Astrocyte of the cerebellum (primary cell): ENCODE measurements around the gene RNF144A.

Experiments used
- DNase-seq: peaks from one replicate; pipeline ENCODE4 v3.0.0-alpha.2; 2011; ENCODE audit warnings: low read depth
- H3K4me3 ChIP-seq: 2 replicates; pipeline ENCODE4 v1.5.1; 2011; ENCODE audit warnings: mild to moderate bottlenecking, low read depth, low read length, moderate library complexity
- in situ Hi-C: cut with HindIII; loops from 2 replicates; pipeline ENCODE4 v1.10.0; 2017; ENCODE audit warnings: low sequenced_read_pairs
- TF ChIP-seq, protein P1 (sequence below): IDR thresholded peaks from 2 replicates; pipeline ENCODE4 v1.5.1; 2012; ENCODE audit warnings: low read length, low read depth, moderate library complexity, mild to moderate bottlenecking; ENCODE audit errors: missing control alignments

RNF144A gene

DNA sequence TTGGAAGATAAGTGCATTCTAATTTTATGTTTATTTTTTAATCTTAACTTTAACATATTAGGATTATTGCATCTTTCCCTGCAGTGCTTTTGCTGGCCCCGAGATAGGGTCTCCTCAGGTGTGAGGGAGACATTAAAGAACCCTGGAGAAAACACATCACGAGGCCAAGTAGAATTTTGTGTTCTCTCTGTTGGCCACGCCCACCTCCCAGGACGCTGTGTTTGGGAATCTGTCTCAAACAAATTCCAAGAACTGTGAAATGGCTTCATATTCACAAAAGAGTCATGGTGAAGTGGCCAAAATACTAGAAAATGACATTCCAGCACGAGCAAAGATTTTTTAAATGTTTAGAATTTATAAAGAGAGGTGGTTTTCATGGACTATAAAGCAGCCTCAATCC lies 27.3 kb downstream of the RNF144A start:
- TF ChIP-seq, protein P1, sequence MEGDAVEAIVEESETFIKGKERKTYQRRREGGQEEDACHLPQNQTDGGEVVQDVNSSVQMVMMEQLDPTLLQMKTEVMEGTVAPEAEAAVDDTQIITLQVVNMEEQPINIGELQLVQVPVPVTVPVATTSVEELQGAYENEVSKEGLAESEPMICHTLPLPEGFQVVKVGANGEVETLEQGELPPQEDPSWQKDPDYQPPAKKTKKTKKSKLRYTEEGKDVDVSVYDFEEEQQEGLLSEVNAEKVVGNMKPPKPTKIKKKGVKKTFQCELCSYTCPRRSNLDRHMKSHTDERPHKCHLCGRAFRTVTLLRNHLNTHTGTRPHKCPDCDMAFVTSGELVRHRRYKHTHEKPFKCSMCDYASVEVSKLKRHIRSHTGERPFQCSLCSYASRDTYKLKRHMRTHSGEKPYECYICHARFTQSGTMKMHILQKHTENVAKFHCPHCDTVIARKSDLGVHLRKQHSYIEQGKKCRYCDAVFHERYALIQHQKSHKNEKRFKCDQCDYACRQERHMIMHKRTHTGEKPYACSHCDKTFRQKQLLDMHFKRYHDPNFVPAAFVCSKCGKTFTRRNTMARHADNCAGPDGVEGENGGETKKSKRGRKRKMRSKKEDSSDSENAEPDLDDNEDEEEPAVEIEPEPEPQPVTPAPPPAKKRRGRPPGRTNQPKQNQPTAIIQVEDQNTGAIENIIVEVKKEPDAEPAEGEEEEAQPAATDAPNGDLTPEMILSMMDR, result no peak
- in situ Hi-C loops, result no loop called here
- no peak overlapping the region for H3K4me3 ChIP-seq
- DNase-seq, result no peak

DNA sequence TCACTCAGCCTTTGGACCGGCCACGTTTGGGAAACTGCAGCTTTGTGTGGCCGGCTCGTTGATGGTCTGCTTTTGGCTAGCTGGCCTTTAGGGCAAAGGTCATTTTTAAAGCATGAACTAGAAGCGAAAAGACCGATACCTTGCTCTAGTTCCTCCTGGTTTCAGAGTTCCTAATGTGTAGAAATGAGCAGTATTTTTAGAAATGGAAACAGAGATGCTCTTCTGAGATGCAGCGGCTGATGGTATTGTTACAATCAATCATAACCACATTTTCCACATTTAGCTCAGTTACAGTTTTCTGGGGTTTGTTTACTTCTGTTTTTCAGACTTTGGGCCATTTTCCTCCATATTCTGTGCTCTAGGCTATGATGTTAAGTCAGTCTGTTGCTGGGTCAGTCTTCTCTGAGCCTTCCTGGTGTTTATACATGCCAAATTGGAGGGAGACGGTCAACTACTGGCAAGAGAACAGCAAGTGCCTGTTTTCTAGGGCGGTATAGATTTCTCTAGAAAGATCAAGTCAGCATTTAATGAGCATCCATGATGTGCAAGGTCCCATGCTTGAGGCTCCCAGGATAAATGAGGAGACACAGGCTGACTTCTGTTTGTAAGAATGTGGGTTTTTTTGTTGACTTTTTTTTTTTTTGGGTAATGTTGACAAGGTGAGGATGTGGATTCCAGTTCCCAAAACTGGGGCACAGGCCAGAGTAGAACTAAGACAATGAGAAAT lies 28.0 kb downstream of the RNF144A start:
- DNase-seq, result no peak
- in situ Hi-C loops, result no loop called here
- TF ChIP-seq, protein P1, result no peak
- no peak overlapping the region for H3K4me3 ChIP-seq

DNA sequence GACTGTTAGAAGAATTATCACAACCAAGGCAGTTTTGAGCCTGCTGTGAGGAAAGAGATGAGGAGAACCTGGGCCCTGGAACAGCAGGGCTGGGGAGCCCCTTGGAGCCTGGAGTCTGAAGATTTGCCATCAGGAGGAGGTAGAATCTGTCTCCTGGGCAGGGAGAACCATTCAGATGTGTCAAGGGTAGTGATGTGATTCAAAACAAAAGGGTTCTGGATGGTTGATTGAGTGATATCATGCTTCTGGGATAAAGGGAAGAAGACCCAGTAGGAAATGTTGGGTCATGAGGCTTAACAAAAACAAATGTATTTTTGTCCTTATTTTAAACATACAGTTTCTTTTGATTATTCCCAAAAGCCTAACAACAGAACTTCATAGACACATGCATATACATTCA lies 28.6 kb downstream of the RNF144A start:
- no peak overlapping the region for H3K4me3 ChIP-seq
- TF ChIP-seq, protein P1, result no peak
- in situ Hi-C loops, result no loop called here
- DNase-seq, result no peak

DNA sequence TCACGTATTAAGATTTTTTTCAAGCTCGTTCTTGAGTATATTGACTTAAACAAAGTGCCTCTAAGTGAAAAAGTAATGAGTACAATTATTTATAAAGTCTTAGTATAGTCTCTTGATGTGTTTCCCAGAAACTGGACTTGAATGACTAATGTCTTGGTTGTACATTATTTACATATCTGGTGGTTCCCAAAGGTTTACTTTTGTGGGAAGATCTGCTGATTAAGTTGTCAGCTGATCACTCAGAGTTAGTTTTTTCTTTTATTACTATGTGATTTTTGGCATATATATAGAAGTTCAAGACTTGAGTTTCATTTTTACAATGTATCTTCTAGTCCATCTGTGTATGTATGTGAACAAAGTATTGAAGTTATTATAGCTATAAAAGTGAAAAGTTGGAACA lies 29.5 kb downstream of the RNF144A start:
- in situ Hi-C loops, result no loop called here
- TF ChIP-seq, protein P1, result no peak
- H3K4me3 ChIP-seq, result no peak overlapping the region
- peak; percentile 83 for DNase-seq

DNA sequence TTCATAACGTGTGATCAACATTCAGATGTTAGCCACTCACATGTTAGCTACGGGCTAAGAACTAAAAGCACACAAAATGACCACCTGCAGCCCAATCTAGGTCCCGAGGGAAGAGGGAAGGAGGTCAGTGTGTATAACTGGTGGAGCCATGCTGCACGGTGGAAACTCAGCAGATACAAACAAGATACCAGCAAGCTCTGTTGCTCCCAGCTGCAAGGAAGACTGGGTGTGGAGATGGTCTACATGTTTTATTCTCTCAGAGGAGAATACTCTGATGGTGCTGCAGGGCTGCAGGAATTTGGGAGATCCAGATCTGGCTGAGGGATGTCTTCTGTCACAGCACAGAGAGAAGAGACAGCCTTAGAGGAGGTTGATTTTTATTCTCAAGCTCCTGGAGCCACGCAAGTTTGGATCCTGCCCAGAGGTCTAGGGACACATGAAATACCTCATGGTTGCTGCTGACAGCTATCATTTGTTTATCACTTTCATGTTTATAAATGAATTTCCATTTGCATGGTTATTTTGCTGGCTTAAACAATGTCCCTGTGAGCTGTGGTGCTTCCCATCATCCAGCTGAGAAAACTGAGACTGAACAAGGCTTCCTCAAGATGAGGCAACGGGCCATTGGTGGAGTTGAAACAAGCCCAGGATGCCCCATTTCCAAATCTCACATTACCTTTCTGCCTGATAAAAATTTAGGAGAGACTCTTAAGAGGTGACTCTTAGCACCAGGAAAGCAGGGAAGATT lies 30.9 kb downstream of the RNF144A start:
- in situ Hi-C loops, result no loop called here
- no peak overlapping the region for H3K4me3 ChIP-seq
- TF ChIP-seq, protein P1, result no peak
- no peak for DNase-seq

DNA sequence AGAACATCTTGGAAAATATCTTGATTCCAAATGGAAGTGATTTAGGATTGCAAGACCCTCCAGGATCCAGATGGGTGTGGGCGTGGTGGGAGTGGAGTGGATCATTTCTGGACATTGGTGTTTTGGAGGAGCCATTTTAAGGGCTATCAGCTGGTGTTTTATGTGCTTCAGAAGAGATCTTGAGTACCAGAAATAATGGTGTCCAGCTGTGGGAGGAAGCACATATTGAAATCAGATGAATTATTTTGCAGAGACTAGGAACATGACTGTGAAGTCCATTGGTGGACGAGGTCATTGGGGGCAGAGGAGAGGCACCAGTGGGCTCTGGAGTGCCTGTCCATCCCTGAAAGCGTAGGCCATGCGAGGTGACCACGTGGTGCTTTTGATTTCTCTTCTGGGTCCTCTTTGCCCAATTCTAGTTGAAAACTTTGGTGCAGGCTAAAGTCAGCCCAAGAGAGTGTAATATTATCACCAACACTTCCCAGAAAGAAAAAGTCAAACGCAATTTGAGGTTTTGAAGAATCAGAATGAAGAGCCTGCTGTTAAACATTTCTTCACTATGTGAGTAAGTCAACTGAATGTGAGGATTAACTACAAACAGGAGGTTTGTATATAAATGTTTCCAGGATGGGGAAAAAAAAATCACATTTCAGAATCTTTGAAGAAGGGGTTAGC lies 31.6 kb downstream of the RNF144A start:
- TF ChIP-seq, protein P1, result no peak
- H3K4me3 ChIP-seq, result no peak overlapping the region
- in situ Hi-C loops, result no loop called here
- no peak for DNase-seq
